Heart left ventricle (tissue), 16 donors: ENCODE results near the gene PDZD7. TPM values are rescaled to one million over a fixed set of nuclear protein-coding genes. Genes with fewer than 3 reads are reported as not detected.

Source experiments
- ATAC-seq, 4 donors: fragments of 200-7000 bp; cut with Tn5 transposase; one replicate each; pipeline ENCODE4 v1.9.1; 2020 to 2022; ENCODE audit warnings: moderate library complexity in 4 of 4, mild to moderate bottlenecking in 3 of 4, moderate number of reproducible peaks in 1 of 4
- DNase-seq, 5 donors: peaks; one replicate each; pipeline ENCODE4 v3.0.0-alpha.2; 2020
- H3K27ac ChIP-seq, 12 donors: fragments of 200-600 bp; sonication (generic) in 4 of 12; one replicate each; pipeline versions ENCODE4 v1.5.0 to v1.8.0; 2016 to 2022; ENCODE audit warnings: mild to moderate bottlenecking in 2 of 12
- H3K27me3 ChIP-seq, 9 donors: fragments of 200-600 bp; sonication (generic) in 2 of 9; one replicate each; pipeline versions ENCODE4 v1.5.1 to v1.8.0; 2016 to 2022; ENCODE audit warnings: mild to moderate bottlenecking in 3 of 9
- H3K36me3 ChIP-seq, 9 donors: fragments of 200-600 bp; sonication (generic) in 2 of 9; one replicate each; pipeline versions ENCODE4 v1.5.0 to v1.8.0; 2018 to 2022; ENCODE audit warnings: mild to moderate bottlenecking in 2 of 9
- H3K4me1 ChIP-seq, 12 donors: fragments of 200-600 bp; sonication (generic) in 4 of 12; one replicate each; pipeline versions ENCODE4 v1.5.0 to v1.8.0; 2016 to 2022; ENCODE audit warnings: mild to moderate bottlenecking in 3 of 12
- H3K4me3 ChIP-seq, 12 donors: fragments of 200-600 bp; sonication (generic) in 4 of 12; one replicate each; pipeline versions ENCODE4 v1.5.0 to v1.8.0; 2017 to 2022; ENCODE audit warnings: mild to moderate bottlenecking in 9 of 12, moderate library complexity in 4 of 12
- H3K9me3 ChIP-seq, 12 donors: fragments of 200-600 bp; sonication (generic) in 4 of 12; one replicate each; pipeline versions ENCODE4 v1.5.0 to v1.8.0; 2016 to 2022; ENCODE audit warnings: mild to moderate bottlenecking in 1 of 12
- CTCF ChIP-seq, 12 donors: fragments of 200-600 bp; sonication (generic) in 4 of 12; IDR thresholded peaks; one replicate each; pipeline versions ENCODE4 v1.5.0 to v1.8.0; 2018 to 2022; ENCODE audit warnings: antibody characterized with exemption in 12 of 12, mild to moderate bottlenecking in 5 of 12
- POLR2A ChIP-seq, 2 donors: fragments of 450-650 bp; IDR thresholded peaks; one replicate each; pipeline ENCODE4 v1.6.1; 2017; ENCODE audit warnings: antibody characterized with exemption in 2 of 2, mild to moderate bottlenecking in 2 of 2, moderate library complexity in 2 of 2
- WGBS, 4 donors: extraction: QIAGEN DNeasy Blood & Tissue Kit in 2 of 4; methylation state at CpG; one replicate each; pipeline versions ENCODE4 v1.1.5 to v1.1.7; 2013 to 2018; 5-methylcytosine and 5-hydroxymethylcytosine counted together
- intact Hi-C, 10 donors: fragments of 100-400 bp; cut with DNase I; formaldehyde crosslinking; loops; one replicate each; pipeline versions ENCODE4 v1.11.1 to v1.14.2; 2022
- polyA plus RNA-seq, 2 donors: library from polyadenylated mRNA; stranded (reverse); fragments of 200-250 nt; gene quantifications; one replicate each; pipeline ENCODE4 v1.2.3, GENCODE V29; 2013
- total RNA-seq, 9 donors: library from RNA; depleted of rRNA in 2 of 9; stranded (reverse); fragments of >200 nt in 2 of 9; fragmentation: NEBNext Ultra II Directional in 3 of 9; extraction: Animal tissue kit (Norgen Biotek cat#: 25700) in 3 of 9; gene quantifications; one replicate each; pipeline versions ENCODE4 v1.1.0 to v1.2.4, GENCODE V29; 2016 to 2023
- donor health status: ischemic (EF 13 %, LVEDD 7.1; RV severe dilation, severe dysfunction).
- donor health status: healthy with polysubstance abuse.
- donor health status: DM: no; HTN: yes; CAD: no.
- donor health status: DM: no; HTN: no; CAD: no.
- donor health status: ischemic (EF 25% LVEDD 6.9; RV normal size, moderate dysfunction).
- donor health status: ischemic (EF 25% LVEDD 5.7; RV mildly dilated, moderate dysfunction).
- donor health status: healthy.
- donor health status: DM: yes; HTN: yes; CAD: no.
- donor health status: ischemic (EF 35%, LVEDD 5.7; RV mildly dilated, moderate dysfunction).
- donor health status: nonischemic (EF 11% LVEDD 7.7; RV severe dilation, severe dysfunction).
- donor health status: DM: yes; HTN: yes; CAD: no.
- donor health status: PGD.
- donor health status: ischemic (EF 29% LVEDD 5.4; RV normal size, mild dysfunction).
- donor health status: nonischemic (EF 23%, LVEDD 6.1; RV moderate dilation, normal function).

Gene PDZD7
- total and polyA plus RNA-seq, 11 donors, result 0.09 to 0.97 (median 0.30) TPM; not detected in 1

- ATAC-seq (peak; percentile 13 to 41 (median 24)), DNase-seq (peak; percentile 69 to 85 (median 83))
- H3K4me3 ChIP-seq, result peak within 1 kb of the TSS; percentile 59 to 88 (median 78)
- peaks cover 0 to 64% (median 47%) of the 10 kb centered on the region in 12 donors for H3K4me1 ChIP-seq
- no peaks in the 10 kb centered on the region for H3K9me3 ChIP-seq
- H3K27ac ChIP-seq, result peak within 1 kb of the TSS; percentile 92 to 100 (median 98)
- intact Hi-C loops, result loop anchor here in 5 of 10 donors (1.0 to 10.0 kb wide), 5 partner anchors 19 to 67 kb away; partner anchors contain the start of gene LZTS2 (in 3 of the 5)
- TF ChIP-seq POLR2A (IDR thresholded peaks at IDR 0.05) (no peak), CTCF (IDR thresholded peaks at IDR 0.05) (no peak)
- peaks cover 0 to 30% (median 0%) of the 10 kb centered on the region in 9 donors for H3K27me3 ChIP-seq
- WGBS, 4 donors, result 33 to 54% (median 35%) methylated on average over 26 to 31 of the region's 31 CpGs
- H3K36me3 ChIP-seq, result no peaks in the 10 kb centered on the region
Observed at GRCh38 chr10:101061624-101062231, 30.8 kb upstream of the PDZD7 start, which contains the start of gene KAZALD1. KAZALD1 (plus strand) TSS chr10:101061989; CDS start chr10:101062593, 604 bp downstream.

DNA sequence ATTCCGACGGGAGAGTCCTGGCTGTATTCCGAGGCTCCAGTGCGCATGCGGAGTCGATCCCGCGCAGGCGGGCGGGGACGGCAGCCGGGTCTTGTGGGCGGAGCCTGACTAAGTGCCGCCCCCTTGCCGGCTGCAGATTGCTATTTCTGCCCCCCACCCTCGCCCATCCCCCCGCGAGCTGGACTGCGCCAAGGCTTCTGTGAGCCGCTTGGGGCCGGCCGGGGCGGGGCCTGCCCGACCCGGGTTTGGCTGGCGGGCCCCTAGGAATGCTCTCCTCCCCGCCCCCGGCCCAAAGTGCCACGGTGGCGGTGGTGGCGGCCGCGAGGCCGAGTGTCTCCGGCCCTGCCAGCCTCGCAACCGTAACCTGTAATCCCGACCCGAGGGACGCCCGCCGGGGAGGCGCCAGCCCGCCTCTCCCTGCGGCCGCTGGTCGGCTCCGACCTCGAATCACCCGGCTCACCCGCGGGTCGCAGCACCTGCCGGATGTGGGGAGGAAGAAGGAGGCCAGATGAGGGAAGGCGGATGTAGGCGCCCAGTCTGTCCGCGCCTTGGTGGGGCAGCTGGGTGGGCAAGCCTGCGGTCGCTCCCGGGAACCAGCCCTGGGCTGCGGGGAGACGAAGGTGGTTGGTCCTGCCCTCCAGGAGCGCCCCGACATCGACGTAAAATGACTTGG, 30.2 kb upstream of the PDZD7 start:
- peak in 1 of 2 donors; percentile 64 for TF ChIP-seq POLR2A (IDR thresholded peaks at IDR 0.05)
- no peak for TF ChIP-seq CTCF (IDR thresholded peaks at IDR 0.05)
- peak; percentile 97 to 98 (median 97) for DNase-seq
- H3K27me3 ChIP-seq, result peaks cover 0 to 24% (median 0%) of the 10 kb centered on the region in 9 donors
- peak overlapping the region; percentile 59 to 88 (median 78) for H3K4me3 ChIP-seq
- no peaks in the 10 kb centered on the region for H3K36me3 ChIP-seq
- peaks cover 0 to 58% (median 42%) of the 10 kb centered on the region in 12 donors for H3K4me1 ChIP-seq
- 1 to 3% (median 2%) methylated on average over 30 to 67 of the region's 67 CpGs for WGBS, 4 donors
- peak overlapping the region; percentile 92 to 100 (median 98) for H3K27ac ChIP-seq
- intact Hi-C loops, result loop anchor here in 5 of 10 donors (1.0 to 10.0 kb wide), 5 partner anchors 18 to 66 kb away; partner anchors contain the start of gene LZTS2 (in 3 of the 5)
- H3K9me3 ChIP-seq, result no peaks in the 10 kb centered on the region
- ATAC-seq, result peak; percentile 80 to 93 (median 92)

DNA sequence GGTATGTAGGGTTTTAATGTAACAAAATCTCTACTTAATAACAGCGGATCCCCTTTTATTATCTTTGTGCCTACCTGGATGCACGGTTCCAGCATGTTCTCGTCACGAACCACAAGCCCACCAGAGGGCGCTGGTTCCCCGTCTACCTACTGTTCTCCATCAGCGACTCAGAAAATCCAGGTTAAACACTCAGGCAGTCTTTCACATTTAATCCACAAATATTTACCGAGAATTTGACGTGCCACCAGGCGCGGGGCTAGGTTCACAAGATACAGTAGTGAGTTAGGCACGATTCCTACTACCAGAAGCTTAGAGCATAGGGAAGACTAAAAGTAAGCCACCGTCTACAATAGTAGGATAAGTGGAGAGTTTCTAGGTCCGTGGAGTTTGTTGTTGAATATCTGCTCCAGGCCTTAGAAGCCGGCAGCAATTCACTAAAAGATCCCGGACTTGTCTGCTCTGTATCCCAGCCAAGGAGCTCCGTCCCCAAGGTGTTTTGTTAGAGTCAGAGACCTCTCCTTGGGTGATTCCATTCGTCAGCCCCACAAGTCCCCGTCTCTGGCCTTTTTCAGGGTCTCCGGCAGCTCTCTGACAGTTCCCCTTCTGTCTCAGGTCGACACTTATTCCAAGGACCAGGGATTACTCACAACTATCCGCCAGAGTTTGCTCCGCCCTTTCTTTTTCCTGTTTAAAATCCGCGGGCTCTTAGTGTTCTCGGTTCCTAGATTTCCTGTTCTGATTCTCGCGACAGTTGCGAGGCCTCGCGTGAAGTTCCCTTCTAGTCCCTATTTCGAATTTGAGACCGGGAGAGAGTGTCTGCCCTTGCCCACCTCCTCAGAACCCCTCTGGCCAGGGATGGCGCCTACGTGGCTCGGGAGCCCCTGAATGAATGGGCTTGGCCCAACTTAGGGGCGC, 29.4 kb upstream of the PDZD7 start:
- Histone ChIP-seq H3K4me1 (peaks cover 0 to 50% (median 36%) of the 10 kb centered on the region in 12 donors), H3K9me3 (no peaks in the 10 kb centered on the region), H3K36me3 (no peaks in the 10 kb centered on the region), H3K4me3 (peak overlapping the region; percentile 59 to 88 (median 78)), H3K27me3 (peaks cover 0 to 19% (median 0%) of the 10 kb centered on the region in 9 donors), H3K27ac (peak overlapping the region; percentile 92 to 100 (median 98))
- 0 to 1% (median 0%) methylated on average over 36 to 37 of the region's 37 CpGs for WGBS, 4 donors
- DNase-seq (peak; percentile 89 to 96 (median 93)), ATAC-seq (peak; percentile 72 to 79 (median 76))
- TF ChIP-seq CTCF (IDR thresholded peaks at IDR 0.05) (peak; percentile 81 to 96 (median 88)), POLR2A (IDR thresholded peaks at IDR 0.05) (no peak)
- intact Hi-C loops, result loop anchor here in 4 of 10 donors (2.0 to 10.0 kb wide), 4 partner anchors 17 to 65 kb away; partner anchors contain the start of gene LZTS2 (in 3 of the 4)
